Amniotic epithelial cell (primary cell): ENCODE data around the gene TM9SF2.

Experiments used
- DNase-seq: peaks from one replicate; pipeline ENCODE4 v3.0.0-alpha.2; 2010; ENCODE audit warnings: low read depth

The TM9SF2 gene

DNA sequence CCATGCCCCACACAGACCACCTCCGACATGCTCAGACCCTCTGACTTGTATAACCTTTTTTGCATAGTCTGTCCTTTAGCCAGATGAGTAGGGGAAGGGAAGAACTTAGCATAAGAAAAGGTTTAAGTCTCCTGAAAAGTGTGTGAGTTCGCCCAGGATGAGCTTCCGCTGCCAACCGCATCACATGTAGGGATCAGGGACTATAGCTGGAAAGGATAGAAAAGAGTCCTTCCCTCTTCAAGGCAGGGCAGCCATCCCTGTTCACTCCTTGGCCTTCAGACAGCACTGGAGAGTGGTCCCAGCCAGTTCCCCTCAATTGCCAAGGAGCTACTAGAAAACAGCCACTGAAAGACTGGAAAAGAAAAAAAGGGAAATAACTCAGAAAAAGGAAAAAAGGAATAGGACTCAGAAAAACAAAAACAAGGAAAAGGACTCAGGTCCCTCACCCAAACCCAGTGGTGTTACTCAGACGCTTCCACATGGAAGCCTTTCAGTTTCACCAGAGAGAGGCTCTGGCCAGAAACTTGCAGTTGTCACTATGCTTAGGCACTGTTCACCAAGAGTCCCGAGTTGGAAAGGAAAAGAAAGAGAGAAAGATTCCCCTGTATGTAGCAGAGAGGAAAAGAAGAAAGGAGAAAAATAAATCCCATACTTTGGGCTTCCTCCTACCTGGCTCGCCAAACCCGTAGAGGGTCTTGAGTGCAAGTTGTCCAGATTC lies 5.6 kb upstream of the TM9SF2 start:
- DNase-seq = no peak

DNA sequence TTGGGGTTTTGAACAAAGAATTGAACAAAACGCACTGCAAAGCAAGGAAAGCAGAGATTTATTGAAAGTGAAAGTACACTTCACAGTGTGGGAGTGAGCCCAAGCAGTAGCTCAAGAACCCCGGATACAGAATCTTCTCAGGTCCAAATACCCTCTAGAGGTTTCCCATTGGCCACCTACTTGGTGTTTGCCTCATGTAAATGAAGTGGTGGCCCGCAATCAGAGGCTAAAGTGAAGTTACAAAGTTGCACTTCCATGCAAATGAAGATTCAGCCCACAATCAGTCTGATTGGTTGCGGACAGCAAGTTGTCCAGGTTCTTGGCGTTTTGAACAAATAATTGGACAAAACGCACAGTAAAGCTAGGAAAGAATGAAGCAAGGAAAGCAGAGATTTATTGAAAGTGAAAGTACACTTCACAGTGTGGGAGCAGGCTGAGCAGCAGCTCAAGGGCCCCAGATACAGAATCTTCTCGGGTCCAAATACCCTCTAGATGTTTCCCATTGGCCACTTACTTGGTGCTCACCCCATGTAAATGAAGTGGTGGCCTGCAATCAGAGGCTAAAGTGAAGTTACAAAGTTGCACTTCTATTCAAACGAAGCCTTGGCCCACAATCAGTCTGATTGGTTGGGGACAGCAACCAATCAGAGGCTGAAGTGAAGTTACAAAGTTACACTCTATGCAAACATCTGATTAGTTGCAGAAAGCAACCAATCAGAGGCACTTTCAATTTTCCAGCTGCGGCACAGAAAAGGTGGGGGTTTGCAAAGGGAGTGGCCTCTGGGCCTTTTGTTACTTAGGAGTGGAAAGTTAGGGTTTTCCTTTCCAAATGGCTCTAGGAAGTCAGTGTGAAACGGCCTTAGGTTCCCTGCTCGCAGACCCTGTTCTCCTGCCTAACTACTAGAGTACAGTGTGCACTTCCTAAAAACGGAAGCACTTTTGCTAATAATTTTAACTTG lies 4.8 kb upstream of the TM9SF2 start:
- peak; percentile 35 for DNase-seq

DNA sequence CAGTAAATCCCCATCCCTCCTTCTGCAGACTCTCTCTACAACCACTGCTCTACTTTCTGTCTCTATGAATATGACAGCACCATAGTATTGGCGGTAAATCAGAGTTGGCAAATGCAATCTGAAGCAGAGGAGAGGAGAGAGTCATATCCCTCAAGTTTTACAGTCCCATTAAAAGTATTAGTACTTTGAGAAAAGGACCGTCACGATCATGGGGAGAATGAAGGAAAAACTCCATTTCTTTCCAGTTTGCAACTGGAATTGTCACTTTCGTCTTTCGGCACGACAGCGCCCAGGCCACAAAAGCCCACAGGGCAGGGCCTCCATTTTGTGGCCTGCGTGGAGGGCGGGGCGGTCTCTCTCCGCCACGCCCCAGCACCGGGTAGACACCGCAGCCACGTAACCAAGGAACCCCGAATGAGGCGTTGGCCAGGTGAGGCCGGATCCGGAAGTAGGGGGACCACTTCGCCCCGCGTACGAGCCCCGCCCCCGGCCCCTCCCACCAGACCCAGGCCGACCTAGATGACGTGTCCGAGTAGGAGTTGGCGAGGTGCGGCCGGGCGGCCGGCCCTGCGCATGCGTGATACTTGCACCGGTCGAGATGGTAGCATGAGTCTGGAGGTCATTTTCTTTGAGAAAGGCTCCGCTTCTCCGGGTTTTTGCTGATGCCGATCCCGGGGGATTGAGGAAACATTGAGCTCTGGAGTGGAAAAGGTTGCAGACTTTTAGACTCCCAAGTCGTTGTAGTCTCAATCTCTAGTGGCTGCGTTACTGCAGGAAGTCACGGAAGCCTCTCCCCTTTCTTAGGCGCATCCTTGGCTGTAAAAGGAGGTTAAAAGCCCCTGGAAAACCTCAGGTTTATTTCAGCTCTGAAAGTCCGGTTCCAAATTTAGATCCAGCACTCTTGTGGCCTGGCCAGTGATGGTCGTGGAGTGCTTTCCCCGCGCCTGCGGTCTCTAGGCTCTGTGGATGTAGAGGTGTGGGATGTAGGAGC lies 2.8 kb upstream of the TM9SF2 start:
- peak; percentile 96 for DNase-seq

DNA sequence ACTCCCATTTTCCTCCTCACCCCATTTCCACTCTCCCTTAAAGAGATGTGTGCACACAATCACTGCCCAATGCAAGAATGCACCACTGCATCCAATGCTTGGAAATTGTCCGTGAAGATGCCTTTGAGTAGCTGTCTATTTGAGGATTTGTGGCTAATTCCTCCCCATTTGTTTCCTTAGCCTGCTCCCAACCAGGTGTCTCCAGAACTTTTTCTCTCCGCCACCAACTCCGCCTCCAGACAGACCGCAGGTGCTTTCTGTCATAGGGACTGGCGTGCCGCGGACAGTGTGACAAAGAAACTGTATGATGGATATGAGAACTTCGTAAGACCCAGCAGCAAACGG lies 461 bp upstream of the TM9SF2 start:
- no peak for DNase-seq

GRCh38 chr13:99501848-99502301 lies 603 bp downstream of the TM9SF2 start:
- DNase-seq = peak; percentile 21

DNA sequence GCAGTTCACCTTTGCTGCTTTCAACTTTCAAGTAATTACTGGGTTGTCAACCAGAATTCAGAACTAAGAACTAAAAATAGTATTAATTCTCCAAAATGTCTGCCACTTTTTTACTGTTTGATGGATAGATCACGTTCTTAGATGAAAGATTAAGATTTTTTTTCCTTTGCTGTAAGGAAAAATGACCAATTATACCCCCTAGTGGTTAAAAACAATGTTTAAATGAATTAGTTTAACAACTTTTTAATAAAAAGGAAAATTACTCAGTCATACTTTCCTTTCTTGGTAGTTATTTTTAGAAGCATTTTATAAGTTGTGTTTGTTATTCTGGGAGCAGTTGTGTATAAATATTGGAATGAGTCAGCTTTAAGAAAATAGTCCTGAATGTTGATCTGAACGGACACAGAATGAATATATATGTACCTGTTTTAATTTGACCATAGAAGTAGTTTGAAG lies 4.6 kb downstream of the TM9SF2 start:
- no peak for DNase-seq

GRCh38 chr13:99506634-99507033 lies 5.4 kb downstream of the TM9SF2 start:
- no peak for DNase-seq

DNA sequence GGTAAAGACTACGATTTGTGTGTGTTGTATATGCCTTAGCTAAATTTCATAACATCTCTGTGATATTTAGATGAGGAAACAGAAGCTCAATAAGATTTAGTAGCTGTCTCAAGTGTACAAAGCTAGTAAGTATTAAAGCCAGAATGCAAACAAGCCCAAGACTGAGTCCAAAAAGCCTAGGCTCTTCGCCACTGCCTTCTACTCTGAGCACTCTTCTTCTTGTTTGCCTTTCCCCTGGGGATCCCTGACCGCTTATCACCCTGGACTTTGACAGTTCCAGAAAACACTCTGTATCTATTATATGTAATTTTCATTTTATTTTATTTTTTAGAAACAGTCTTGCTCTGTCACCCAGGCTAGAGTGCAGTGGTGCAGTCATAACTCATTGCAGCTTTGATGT lies 5.8 kb downstream of the TM9SF2 start:
- DNase-seq = no peak

DNA sequence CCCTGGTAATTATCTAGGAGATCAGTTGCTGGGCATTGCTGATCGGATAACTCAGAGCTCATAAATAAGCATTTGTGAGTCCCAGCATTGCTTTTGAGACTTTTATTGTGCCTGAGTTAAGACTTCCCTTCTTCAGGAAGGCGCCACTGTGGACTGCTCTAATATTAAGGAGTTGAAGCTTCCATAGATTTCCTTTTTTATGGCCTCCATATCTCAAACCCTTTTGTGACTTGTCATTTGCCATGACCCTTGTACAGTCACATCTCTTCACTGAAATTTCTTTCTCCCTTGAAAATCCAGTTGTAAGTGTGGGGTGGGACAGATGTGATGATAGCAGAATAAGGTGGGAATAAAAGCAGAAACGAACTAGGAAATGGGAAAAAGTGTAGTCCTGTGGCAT lies 6.3 kb downstream of the TM9SF2 start:
- DNase-seq = no peak

DNA sequence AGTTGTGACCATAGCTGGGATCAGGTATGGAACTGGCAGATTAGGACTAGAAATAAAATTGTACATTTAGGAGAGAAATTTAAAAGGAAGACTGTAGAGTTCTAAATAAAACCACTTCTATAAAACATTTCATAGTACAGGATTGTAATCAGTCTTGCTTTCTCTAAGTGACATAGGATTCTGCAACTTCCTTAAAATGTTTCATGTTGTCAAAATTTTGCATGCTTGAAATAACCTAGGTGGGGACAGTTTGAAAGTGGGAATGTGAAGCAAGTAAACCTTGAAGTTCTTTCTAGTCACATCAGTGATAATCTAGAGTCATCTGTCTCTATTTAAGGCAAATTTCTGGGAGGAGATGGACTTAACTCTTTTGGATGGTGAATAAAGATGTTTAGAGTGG lies 6.7 kb downstream of the TM9SF2 start:
- DNase-seq = no peak

- no peak for DNase-seq
Observed at GRCh38 chr13:99509479-99509878, 8.2 kb downstream of the TM9SF2 start.

GRCh38 chr13:99514801-99515200 lies 13.5 kb downstream of the TM9SF2 start:
- DNase-seq = no peak

- DNase-seq = no peak
Observed at GRCh38 chr13:99516153-99516929, 15.1 kb downstream of the TM9SF2 start.

DNA sequence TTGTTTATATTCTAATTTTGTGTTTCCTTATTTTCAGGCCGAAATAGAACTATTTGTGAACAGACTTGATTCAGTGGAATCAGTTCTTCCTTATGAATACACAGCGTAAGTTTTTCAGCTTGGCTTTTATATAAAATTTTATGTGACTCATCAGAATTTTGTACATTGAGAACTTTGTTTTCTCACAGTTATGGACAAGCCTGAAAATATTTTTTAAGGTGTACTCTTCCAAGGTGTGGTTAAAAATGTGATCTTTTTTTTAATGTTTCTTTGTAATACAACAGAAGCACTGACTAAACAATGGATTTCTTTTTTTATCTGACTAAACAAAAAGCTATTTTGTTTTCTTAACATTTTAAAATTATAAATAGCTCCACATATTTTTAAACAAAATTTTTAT lies 16.3 kb downstream of the TM9SF2 start:
- no peak for DNase-seq

- no peak for DNase-seq
Observed at GRCh38 chr13:99517984-99518383, 16.7 kb downstream of the TM9SF2 start.

GRCh38 chr13:99522298-99522697 lies 21.0 kb downstream of the TM9SF2 start:
- DNase-seq = peak; percentile 10

- DNase-seq = no peak
Observed at GRCh38 chr13:99523838-99524237, 22.6 kb downstream of the TM9SF2 start.

DNA sequence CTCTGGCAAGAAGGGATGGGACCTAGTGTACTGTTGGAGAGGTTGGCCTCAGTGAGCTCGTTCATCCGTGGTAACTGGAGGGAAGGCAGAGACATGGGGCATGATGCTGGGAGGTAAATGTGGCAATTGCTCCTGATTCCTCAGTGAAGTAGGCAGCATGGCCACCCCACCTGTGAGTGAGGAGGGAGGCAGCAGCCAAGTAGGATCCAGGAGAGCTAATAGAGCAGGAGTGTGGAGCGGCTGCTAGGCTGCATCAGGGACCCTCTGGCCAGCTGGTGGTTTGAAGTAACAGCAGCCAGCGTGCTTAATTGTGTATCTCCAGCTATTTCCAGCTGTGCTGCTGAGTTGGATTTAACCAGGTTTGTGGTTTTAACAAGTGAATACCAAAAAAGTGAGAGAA lies 24.7 kb downstream of the TM9SF2 start:
- no peak for DNase-seq

- DNase-seq = no peak
Observed at GRCh38 chr13:99526549-99526948, 25.3 kb downstream of the TM9SF2 start.

DNA sequence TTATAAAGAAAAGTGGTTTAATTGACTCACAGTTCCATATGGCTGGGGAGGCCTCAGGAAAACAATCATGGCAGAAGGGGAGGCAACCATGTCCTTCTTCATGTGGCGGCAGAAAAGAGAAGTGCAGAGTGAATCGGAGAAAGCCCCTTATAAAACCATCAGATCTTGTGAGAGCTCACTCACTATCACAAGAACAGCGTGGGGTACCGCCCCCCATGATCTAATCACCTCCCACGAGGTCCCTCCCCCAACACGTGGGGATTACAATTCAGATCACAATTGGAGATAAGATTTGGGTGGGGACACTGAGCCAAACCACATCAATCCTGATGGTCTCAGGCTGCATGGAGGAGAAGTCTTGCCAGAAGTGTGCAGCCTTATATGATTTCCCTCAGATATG lies 26.0 kb downstream of the TM9SF2 start:
- no peak for DNase-seq

DNA sequence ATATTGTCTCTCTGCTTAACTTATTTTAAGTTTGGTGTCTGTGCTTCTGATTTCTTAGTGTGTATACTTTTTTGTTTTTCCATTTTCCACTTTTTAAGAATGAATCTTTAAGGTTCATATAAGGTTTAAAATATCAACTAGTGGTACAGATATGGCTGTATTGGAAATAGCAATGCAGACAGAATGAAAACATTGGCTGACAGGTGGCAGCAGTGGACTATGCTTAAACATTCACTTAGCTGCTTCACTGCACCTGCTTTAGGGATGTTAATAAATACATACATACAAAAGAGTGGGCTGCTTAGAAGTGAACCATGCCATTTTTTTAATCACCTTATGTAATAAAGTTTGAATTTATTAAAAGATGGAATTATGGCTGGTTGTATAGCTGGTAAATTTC lies 27.3 kb downstream of the TM9SF2 start:
- DNase-seq = peak; percentile 14
